Fibroblast of lung (primary cell): ENCODE measurements around the gene PDZRN4.

Source experiments
- EZH2 ChIP-seq: IDR thresholded peaks from 2 replicates; pipeline ENCODE4 v1.5.1; 2012; ENCODE audit warnings: low read length, control low read depth, mild to moderate bottlenecking; ENCODE audit errors: missing control alignments
- TF ChIP-seq, protein P1 (sequence below), 2 donors: IDR thresholded peaks in 1 of 2; conservative IDR thresholded peaks in 1 of 2; 1 replicate in 1 of 2; 2 replicates in 1 of 2; pipeline ENCODE4 v1.5.1; 2011 to 2012; ENCODE audit warnings: low read length in 2 of 2, control low read depth in 1 of 2, inconsistent platforms in 1 of 2, low read depth in 1 of 2, mild to moderate bottlenecking in 1 of 2

DNA sequence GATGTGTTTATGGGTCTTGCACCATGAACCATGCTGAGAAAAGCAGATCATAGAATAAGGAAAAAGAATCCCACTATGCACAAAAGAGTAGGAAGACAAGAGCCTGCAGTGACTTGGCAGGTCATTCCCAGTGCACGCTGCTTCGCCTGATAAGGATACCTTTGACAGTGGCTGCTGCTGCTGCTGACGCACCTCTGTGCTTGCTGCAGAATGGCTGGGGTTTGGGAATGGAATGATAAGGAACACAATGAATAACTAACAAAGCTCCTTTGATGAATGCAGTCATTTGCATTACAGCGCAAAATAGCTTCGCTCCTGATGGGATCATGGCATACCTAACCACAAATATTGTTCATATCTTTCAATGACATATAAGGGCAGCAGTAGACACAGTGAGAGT, 278.7 kb downstream of the PDZRN4 start:
- TF ChIP-seq, protein P1, sequence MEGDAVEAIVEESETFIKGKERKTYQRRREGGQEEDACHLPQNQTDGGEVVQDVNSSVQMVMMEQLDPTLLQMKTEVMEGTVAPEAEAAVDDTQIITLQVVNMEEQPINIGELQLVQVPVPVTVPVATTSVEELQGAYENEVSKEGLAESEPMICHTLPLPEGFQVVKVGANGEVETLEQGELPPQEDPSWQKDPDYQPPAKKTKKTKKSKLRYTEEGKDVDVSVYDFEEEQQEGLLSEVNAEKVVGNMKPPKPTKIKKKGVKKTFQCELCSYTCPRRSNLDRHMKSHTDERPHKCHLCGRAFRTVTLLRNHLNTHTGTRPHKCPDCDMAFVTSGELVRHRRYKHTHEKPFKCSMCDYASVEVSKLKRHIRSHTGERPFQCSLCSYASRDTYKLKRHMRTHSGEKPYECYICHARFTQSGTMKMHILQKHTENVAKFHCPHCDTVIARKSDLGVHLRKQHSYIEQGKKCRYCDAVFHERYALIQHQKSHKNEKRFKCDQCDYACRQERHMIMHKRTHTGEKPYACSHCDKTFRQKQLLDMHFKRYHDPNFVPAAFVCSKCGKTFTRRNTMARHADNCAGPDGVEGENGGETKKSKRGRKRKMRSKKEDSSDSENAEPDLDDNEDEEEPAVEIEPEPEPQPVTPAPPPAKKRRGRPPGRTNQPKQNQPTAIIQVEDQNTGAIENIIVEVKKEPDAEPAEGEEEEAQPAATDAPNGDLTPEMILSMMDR (conservative IDR thresholded peaks at IDR 0.05 in 1 of 2, IDR thresholded peaks at IDR 0.05 in 1 of 2; ENCODE audit: low read depth in 1 of 2, low read length in 2 of 2), result no peak
- no peak for TF ChIP-seq EZH2
